HG03095 (cell line): ENCODE results near the gene LAMA3.

Source experiments
- ATAC-seq: cut with Tn5 transposase; IDR thresholded peaks from one replicate; pipeline ENCODE4 v1.9.1; 2021; ENCODE audit warnings: moderate library complexity; ENCODE audit not compliant: unreplicated experiment

The LAMA3 gene

GRCh38 chr18:23871410-23871809 lies 182.2 kb downstream of the LAMA3 start:
- ATAC-seq = no peak

GRCh38 chr18:23872701-23873550 lies 183.7 kb downstream of the LAMA3 start:
- no peak for ATAC-seq

GRCh38 chr18:23875966-23876895 lies 187.0 kb downstream of the LAMA3 start:
- ATAC-seq = no peak

GRCh38 chr18:23876921-23877320 lies 187.7 kb downstream of the LAMA3 start:
- ATAC-seq = no peak

GRCh38 chr18:23877371-23877770 lies 188.1 kb downstream of the LAMA3 start:
- no peak for ATAC-seq

GRCh38 chr18:23878336-23878900 lies 189.2 kb downstream of the LAMA3 start:
- no peak for ATAC-seq

- no peak for ATAC-seq
These were observed 189.9 kb downstream of the LAMA3 start for GRCh38 chr18:23879126-23879525.

- no peak for ATAC-seq
These were observed 190.3 kb downstream of the LAMA3 start for GRCh38 chr18:23879544-23879943.

- ATAC-seq = no peak
These were observed 190.8 kb downstream of the LAMA3 start for GRCh38 chr18:23879966-23880565.

- ATAC-seq = no peak
These were observed 191.8 kb downstream of the LAMA3 start for GRCh38 chr18:23880931-23881617.

GRCh38 chr18:23881778-23882177 lies 192.5 kb downstream of the LAMA3 start:
- no peak for ATAC-seq

- no peak for ATAC-seq
These were observed 193.5 kb downstream of the LAMA3 start for GRCh38 chr18:23882616-23883276.

- ATAC-seq = no peak
These were observed 194.1 kb downstream of the LAMA3 start for GRCh38 chr18:23883277-23883790.

GRCh38 chr18:23884681-23885375 lies 195.6 kb downstream of the LAMA3 start:
- ATAC-seq = no peak

GRCh38 chr18:23885750-23886149 lies 196.5 kb downstream of the LAMA3 start:
- ATAC-seq = no peak

- ATAC-seq = no peak
These were observed 197.8 kb downstream of the LAMA3 start for GRCh38 chr18:23887035-23887434.

- no peak for ATAC-seq
These were observed 198.2 kb downstream of the LAMA3 start for GRCh38 chr18:23887493-23887892.

GRCh38 chr18:23888881-23889280 lies 199.6 kb downstream of the LAMA3 start:
- ATAC-seq = no peak

GRCh38 chr18:23889907-23890306 lies 200.7 kb downstream of the LAMA3 start:
- no peak for ATAC-seq
